HCT116 (cell line): ENCODE measurements around the gene RNF25. TPM values are rescaled to one million over a fixed set of nuclear protein-coding genes. Genes with fewer than 3 reads are reported as not detected.

Experiments used
- ATAC-seq: fragments of 200-7000 bp; cut with Tn5 transposase; 2 replicates; pipeline ENCODE4 v1.9.1; 2020; ENCODE audit warnings: mild to moderate bottlenecking, moderate library complexity
- BruUV-seq: library from RNA; stranded (reverse); fragments of 400-500 nt; replicated peaks from 2 replicates; lab custom pipeline; 2021; lab: Mats Ljungman, UMichigan
- CTCF ChIA-PET: fragments of 300-600 bp; sonication (Branson Sonifier 250); formaldehyde crosslinking; loops from one replicate; lab custom pipeline; 2021; ENCODE audit warnings: antibody characterized with exemption; lab: Charles Lee
- POLR2A ChIA-PET: fragments of 300-600, 350-600 bp; sonication (Branson Sonifier 250); formaldehyde crosslinking; loops from one replicate; lab custom pipeline; 2021; ENCODE audit warnings: antibody characterized with exemption; lab: Charles Lee
- RAD21 ChIA-PET, 2 experiments: fragments of 300-600 bp; sonication (Branson Sonifier 250); formaldehyde crosslinking; loops; one replicate each; lab custom pipeline; 2023; ENCODE audit warnings: low total read pairs in 2 of 2; ENCODE audit not compliant: uncharacterized antibody in 2 of 2, unreplicated experiment in 2 of 2, low non-redundant PET in 1 of 2; lab: Charles Lee
- DNase-seq: peaks from one replicate; pipeline ENCODE4 v3.0.0-alpha.2; 2010; ENCODE audit warnings: low read depth, low spot score
- H2AFZ ChIP-seq: fragments of 200-600 bp; shearing (Covaris generic), sonication (generic); 2 replicates; pipeline ENCODE4 v1.6.1; 2017; ENCODE audit warnings: low read depth, mixed run types, mixed read lengths, antibody characterized with exemption, low read length; ENCODE audit not compliant: poor library complexity, severe bottlenecking
- H3K27ac ChIP-seq: 2 replicates; pipeline ENCODE4 v1.5.1; 2012; ENCODE audit warnings: low read depth, low read length
- H3K27me3 ChIP-seq: fragments of 200-600 bp; sonication (generic); 2 replicates; pipeline ENCODE4 v1.6.1; 2016; ENCODE audit warnings: mixed run types, low read length, mixed read lengths; ENCODE audit not compliant: insufficient read depth
- H3K36me3 ChIP-seq, 2 experiments: fragments of 200-500 bp in 1 of 2; fragments of 200-600 bp in 1 of 2; sonication (Bioruptor generic) in 1 of 2; sonication (generic) in 1 of 2; 2 replicates each; pipeline versions ENCODE4 v1.5.1 to v1.6.1; 2014 to 2016; ENCODE audit warnings: low read length in 2 of 2, inconsistent platforms in 1 of 2, mixed read lengths in 1 of 2, mixed run types in 1 of 2; ENCODE audit not compliant: insufficient read depth in 2 of 2, control insufficient read depth in 1 of 2
- H3K4me1 ChIP-seq, 2 experiments: fragments of 200-600 bp in 1 of 2; sonication (generic) in 1 of 2; 2 replicates each; pipeline versions ENCODE4 v1.5.1 to v1.6.1; 2012 to 2017; ENCODE audit warnings: low read length in 2 of 2, inconsistent platforms in 1 of 2, mild to moderate bottlenecking in 1 of 2, mixed read lengths in 1 of 2, mixed run types in 1 of 2, moderate library complexity in 1 of 2; ENCODE audit not compliant: insufficient read depth in 2 of 2, control insufficient read depth in 1 of 2
- H3K4me2 ChIP-seq: fragments of 200-600 bp; sonication (generic); 2 replicates; pipeline ENCODE4 v1.6.1; 2017; ENCODE audit warnings: mixed run types, low read length, mixed read lengths
- H3K4me3 ChIP-seq, 2 experiments: fragments of 200-600 bp in 1 of 2; sonication (generic) in 1 of 2; replicated peaks in 1 of 2; 2 replicates each; pipeline ENCODE4 v1.5.1; 2011 to 2016; ENCODE audit warnings: low read length in 2 of 2, control low read depth in 1 of 2, low read depth in 1 of 2, mild to moderate bottlenecking in 1 of 2, mixed read lengths in 1 of 2, mixed run types in 1 of 2
- H3K79me2 ChIP-seq: fragments of 200-600 bp; sonication (generic); 2 replicates; pipeline ENCODE4 v1.6.1; 2017; ENCODE audit warnings: mild to moderate bottlenecking, mixed run types, low read length, moderate library complexity, mixed read lengths; ENCODE audit not compliant: insufficient read depth
- H3K9ac ChIP-seq: fragments of 200-600 bp; sonication (generic); 2 replicates; pipeline ENCODE4 v1.6.1; 2016; ENCODE audit warnings: low read length, mixed read lengths
- H3K9me2 ChIP-seq: fragments of 200-600 bp; sonication (generic), shearing (Covaris generic); 2 replicates; pipeline ENCODE4 v1.6.1; 2017; ENCODE audit warnings: mixed run types, mild to moderate bottlenecking, moderate library complexity; ENCODE audit not compliant: insufficient read depth
- H3K9me3 ChIP-seq, 2 experiments: fragments of 200-500 bp in 1 of 2; fragments of 200-600 bp in 1 of 2; sonication (Bioruptor generic) in 1 of 2; sonication (generic) in 1 of 2; 2 replicates each; pipeline ENCODE4 v1.6.1; 2014 to 2017; ENCODE audit warnings: low read length in 2 of 2, mixed read lengths in 2 of 2, inconsistent platforms in 1 of 2, low read depth in 1 of 2, mild to moderate bottlenecking in 1 of 2, mixed run types in 1 of 2, moderate library complexity in 1 of 2; ENCODE audit not compliant: control insufficient read depth in 1 of 2, insufficient read depth in 1 of 2
- H4K20me1 ChIP-seq: fragments of 200-600 bp; sonication (generic), shearing (Covaris generic); 2 replicates; pipeline ENCODE4 v1.6.1; 2017; ENCODE audit warnings: mixed run types, mild to moderate bottlenecking, moderate library complexity; ENCODE audit not compliant: insufficient read depth
- ATF3 ChIP-seq: IDR thresholded peaks from 2 replicates; pipeline ENCODE4 v1.6.1; 2012
- CBX3 ChIP-seq: IDR thresholded peaks from 2 replicates; pipeline ENCODE4 v1.6.1; 2012; ENCODE audit warnings: low read depth
- CEBPB ChIP-seq: IDR thresholded peaks from 2 replicates; pipeline ENCODE4 v1.6.1; 2012; ENCODE audit warnings: low read depth
- CTCF ChIP-seq, 3 experiments: fragments of 200-600 bp in 1 of 3; sonication (generic) in 1 of 3; IDR thresholded peaks in 2 of 3; conservative IDR thresholded peaks in 1 of 3; 2 replicates each; pipeline ENCODE4 v1.5.1; 2012 to 2017; ENCODE audit warnings: low read depth in 2 of 3, low read length in 2 of 3, antibody characterized with exemption in 1 of 3, borderline replicate concordance in 1 of 3, control low read depth in 1 of 3, mild to moderate bottlenecking in 1 of 3, mixed read lengths in 1 of 3, mixed run types in 1 of 3, moderate library complexity in 1 of 3; ENCODE audit not compliant: insufficient read depth in 1 of 3
- EZH2 ChIP-seq: fragments of 200-600 bp; sonication (generic); IDR thresholded peaks from 2 replicates; pipeline ENCODE4 v1.6.1; 2017; ENCODE audit warnings: antibody characterized with exemption, mixed run types
- EZH2phosphoT487 ChIP-seq: fragments of 200-600 bp; IDR thresholded peaks from 2 replicates; pipeline ENCODE4 v1.6.1; 2018; ENCODE audit warnings: antibody characterized with exemption, borderline replicate concordance
- FOSL1 ChIP-seq: IDR thresholded peaks from 2 replicates; pipeline ENCODE4 v1.6.1; 2012; ENCODE audit warnings: low read depth
- JUND ChIP-seq: IDR thresholded peaks from 2 replicates; pipeline ENCODE4 v1.6.1; 2012
- POLR2A ChIP-seq: IDR thresholded peaks from 2 replicates; pipeline ENCODE4 v1.7.0; 2011; ENCODE audit warnings: borderline replicate concordance; ENCODE audit not compliant: insufficient read depth, insufficient read length; ENCODE audit errors: extremely low read depth
- POLR2AphosphoS5 ChIP-seq: IDR thresholded peaks from 2 replicates; pipeline ENCODE4 v1.6.1; 2011; ENCODE audit warnings: mild to moderate bottlenecking, low read depth, low read length, moderate library complexity
- SIN3A ChIP-seq: IDR thresholded peaks from 2 replicates; pipeline ENCODE4 v1.6.1; 2012; ENCODE audit warnings: low read depth
- SP1 ChIP-seq: IDR thresholded peaks from 2 replicates; pipeline ENCODE4 v1.6.1; 2012; ENCODE audit warnings: low read depth
- SRF ChIP-seq: IDR thresholded peaks from 2 replicates; pipeline ENCODE4 v1.6.1; 2012; ENCODE audit warnings: low read depth
- TCF7L2 ChIP-seq: IDR thresholded peaks from 2 replicates; pipeline ENCODE4 v1.7.0; 2011; ENCODE audit warnings: borderline replicate concordance, inconsistent platforms; ENCODE audit not compliant: insufficient read depth, insufficient read length; ENCODE audit errors: extremely low read depth
- ZBTB33 ChIP-seq: IDR thresholded peaks from 2 replicates; pipeline ENCODE4 v1.6.1; 2011; ENCODE audit warnings: mild to moderate bottlenecking, low read length, moderate library complexity; ENCODE audit not compliant: insufficient replicate concordance; ENCODE audit errors: extremely low read depth
- ZFX ChIP-seq: fragments of 450-650 bp; IDR thresholded peaks from 2 replicates; pipeline ENCODE4 v1.6.1; 2017
- ZNF274 ChIP-seq: fragments of 200-500 bp; sonication (Bioruptor generic); IDR thresholded peaks from 2 replicates; pipeline ENCODE4 v1.6.1; 2014; ENCODE audit warnings: mild to moderate bottlenecking, low read depth, low read length, inconsistent platforms
- intact Hi-C: fragments of 100-400 bp; cut with micrococcal nuclease; formaldehyde crosslinking; loops from 2 replicates; pipeline ENCODE4 v1.10.0; 2022
- total RNA-seq: library from RNA; stranded (reverse); gene quantifications from one replicate; pipeline ENCODE4 v1.2.1, GENCODE V29; 2021; ENCODE audit not compliant: unreplicated experiment
- TF ChIP-seq, protein P1 (sequence below): IDR thresholded peaks from 2 replicates; pipeline ENCODE4 v1.6.1; 2012
- TF ChIP-seq, protein P2 (sequence below): IDR thresholded peaks from 2 replicates; pipeline ENCODE4 v1.6.1; 2012; ENCODE audit warnings: low read depth

Gene RNF25
- total RNA-seq, 1 experiment from 2014 or later, result 23.4 TPM

DNA sequence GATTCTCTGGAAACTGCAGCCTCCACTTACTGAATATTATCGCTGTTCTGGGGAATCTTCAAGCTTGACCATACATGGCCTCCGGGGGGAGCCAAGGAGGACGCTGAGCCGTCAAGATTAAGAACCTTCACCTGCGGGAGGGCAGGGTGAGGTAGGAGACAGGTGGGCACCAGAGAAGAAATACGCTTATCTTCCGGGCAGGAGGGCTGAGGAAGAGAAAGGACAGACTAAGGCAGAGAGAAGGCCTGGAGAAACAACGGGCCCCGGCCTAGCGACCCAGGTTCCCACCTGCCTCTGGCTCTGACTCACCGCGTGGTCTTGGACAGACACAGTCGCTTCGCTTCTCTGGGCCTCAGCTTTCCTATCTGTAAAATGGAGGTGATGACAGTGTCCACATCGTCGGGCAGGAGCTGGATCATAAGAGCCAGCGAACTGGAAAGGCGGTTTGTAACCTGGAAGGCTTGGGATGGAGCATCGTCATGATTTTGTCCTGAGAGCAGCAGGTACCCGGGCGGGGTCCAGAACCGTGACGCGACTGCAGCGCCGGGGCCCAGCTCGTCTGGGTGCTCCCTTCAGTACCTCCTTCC is 13.0 kb downstream of the RNF25 start:
- Histone ChIP-seq H4K20me1 (no peaks in the 10 kb centered on the region; the same call in 1 of the 2 replicates), H3K4me3 (peak overlapping the region; percentile 88 to 96), H3K4me1 (peaks cover 0 to 19% of the 10 kb centered on the region in 2 experiments; a peak in 2 of 4 replicates), H3K36me3 (peaks cover 25 to 50% of the 10 kb centered on the region in 2 experiments), H3K79me2 (peaks cover 62% of the 10 kb centered on the region), H3K9me3 (no peaks in the 10 kb centered on the region), H3K9ac (peak overlapping the region; percentile 87), H2AFZ (peak overlapping the region; percentile 42), H3K27me3 (no peaks in the 10 kb centered on the region), H3K27ac (peak overlapping the region; percentile 70), H3K4me2 (peak overlapping the region; percentile 96), H3K9me2 (no peaks in the 10 kb centered on the region)
- POLR2A ChIA-PET, result interaction anchor here (0.9 to 2.9 kb wide), 4 partner anchors 13 to 189 kb away, joined by 3 to 20 read pairs (median 3); partner anchors contain the start of genes RNF25 and STK36
- intact Hi-C loops, result loop anchor here (1.0 kb wide), 2 partner anchors 29 to 189 kb away; no protein-coding TSS in a partner anchor
- DNase-seq (peak; percentile 66), ATAC-seq (peak; percentile 69)
- BruUV-seq, result TSS peak; percentile 76
- CTCF ChIA-PET, result interaction anchor here (0.8 to 3.1 kb wide), 10 partner anchors 9 to 301 kb away, joined by 3 to 71 read pairs (median 6); partner anchors contain the start of genes RNF25, STK36 and TTLL4
- RAD21 ChIA-PET, result interaction anchor here (0.6 to 2.6 kb wide), 7 partner anchors 13 to 190 kb away, joined by 3 to 9 read pairs (median 5); partner anchors contain the start of genes RNF25 (in 1 of the 2) and STK36 (in 1 of the 2)
- no peak for TF ChIP-seq SP1
- no peak for TF ChIP-seq CEBPB
- TF ChIP-seq SRF, result peak; percentile 62; the same call in 1 of the 2 replicates
- TF ChIP-seq EZH2, result no peak
- no peak for TF ChIP-seq JUND
- TF ChIP-seq TCF7L2, result no peak
- no peak for TF ChIP-seq CBX3
- TF ChIP-seq ZBTB33, result no peak
- no peak for TF ChIP-seq ATF3
- TF ChIP-seq FOSL1, result no peak
- peak; percentile 78; the same call in 1 of the 2 replicates for TF ChIP-seq ZFX
- TF ChIP-seq SIN3A, result no peak
- peak; percentile 58 to 89 (median 62) for TF ChIP-seq CTCF (IDR thresholded peaks at IDR 0.05 in 2 of 3, conservative IDR thresholded peaks at IDR 0.05 in 1 of 3; ENCODE audit: borderline replicate concordance in 1 of 3, insufficient read depth in 1 of 3, low read depth in 2 of 3, low read length in 2 of 3)
- TF ChIP-seq, protein P1, sequence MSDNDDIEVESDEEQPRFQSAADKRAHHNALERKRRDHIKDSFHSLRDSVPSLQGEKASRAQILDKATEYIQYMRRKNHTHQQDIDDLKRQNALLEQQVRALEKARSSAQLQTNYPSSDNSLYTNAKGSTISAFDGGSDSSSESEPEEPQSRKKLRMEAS, result peak; percentile 47; the same call in 1 of the 2 replicates
- no peak for TF ChIP-seq ZNF274
- TF ChIP-seq POLR2AphosphoS5, result no peak
- TF ChIP-seq, protein P2, sequence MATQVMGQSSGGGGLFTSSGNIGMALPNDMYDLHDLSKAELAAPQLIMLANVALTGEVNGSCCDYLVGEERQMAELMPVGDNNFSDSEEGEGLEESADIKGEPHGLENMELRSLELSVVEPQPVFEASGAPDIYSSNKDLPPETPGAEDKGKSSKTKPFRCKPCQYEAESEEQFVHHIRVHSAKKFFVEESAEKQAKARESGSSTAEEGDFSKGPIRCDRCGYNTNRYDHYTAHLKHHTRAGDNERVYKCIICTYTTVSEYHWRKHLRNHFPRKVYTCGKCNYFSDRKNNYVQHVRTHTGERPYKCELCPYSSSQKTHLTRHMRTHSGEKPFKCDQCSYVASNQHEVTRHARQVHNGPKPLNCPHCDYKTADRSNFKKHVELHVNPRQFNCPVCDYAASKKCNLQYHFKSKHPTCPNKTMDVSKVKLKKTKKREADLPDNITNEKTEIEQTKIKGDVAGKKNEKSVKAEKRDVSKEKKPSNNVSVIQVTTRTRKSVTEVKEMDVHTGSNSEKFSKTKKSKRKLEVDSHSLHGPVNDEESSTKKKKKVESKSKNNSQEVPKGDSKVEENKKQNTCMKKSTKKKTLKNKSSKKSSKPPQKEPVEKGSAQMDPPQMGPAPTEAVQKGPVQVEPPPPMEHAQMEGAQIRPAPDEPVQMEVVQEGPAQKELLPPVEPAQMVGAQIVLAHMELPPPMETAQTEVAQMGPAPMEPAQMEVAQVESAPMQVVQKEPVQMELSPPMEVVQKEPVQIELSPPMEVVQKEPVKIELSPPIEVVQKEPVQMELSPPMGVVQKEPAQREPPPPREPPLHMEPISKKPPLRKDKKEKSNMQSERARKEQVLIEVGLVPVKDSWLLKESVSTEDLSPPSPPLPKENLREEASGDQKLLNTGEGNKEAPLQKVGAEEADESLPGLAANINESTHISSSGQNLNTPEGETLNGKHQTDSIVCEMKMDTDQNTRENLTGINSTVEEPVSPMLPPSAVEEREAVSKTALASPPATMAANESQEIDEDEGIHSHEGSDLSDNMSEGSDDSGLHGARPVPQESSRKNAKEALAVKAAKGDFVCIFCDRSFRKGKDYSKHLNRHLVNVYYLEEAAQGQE, result no peak
- TF ChIP-seq EZH2phosphoT487, result no peak
- no peak for TF ChIP-seq POLR2A
